Coronary artery (tissue), 2 donors: ENCODE results near the gene XXYLT1.

ENCODE experiments used
- DNase-seq: peaks from one replicate; pipeline ENCODE4 v3.0.0-alpha.2; 2017; ENCODE audit warnings: low spot score
- H3K27ac ChIP-seq, 2 donors: fragments of 200-600 bp; sonication (generic); one replicate each; pipeline ENCODE4 v1.5.1; 2016 to 2019
- H3K4me3 ChIP-seq: fragments of 200-600 bp; sonication (generic); 2 replicates; pipeline ENCODE4 v1.5.1; 2016; ENCODE audit warnings: mild to moderate bottlenecking, moderate library complexity
- TF ChIP-seq, protein P1 (sequence below): fragments of 200-600 bp; sonication (generic); IDR thresholded peaks from one replicate; pipeline ENCODE4 v1.5.1; 2019; ENCODE audit warnings: antibody characterized with exemption

The XXYLT1 gene

DNA sequence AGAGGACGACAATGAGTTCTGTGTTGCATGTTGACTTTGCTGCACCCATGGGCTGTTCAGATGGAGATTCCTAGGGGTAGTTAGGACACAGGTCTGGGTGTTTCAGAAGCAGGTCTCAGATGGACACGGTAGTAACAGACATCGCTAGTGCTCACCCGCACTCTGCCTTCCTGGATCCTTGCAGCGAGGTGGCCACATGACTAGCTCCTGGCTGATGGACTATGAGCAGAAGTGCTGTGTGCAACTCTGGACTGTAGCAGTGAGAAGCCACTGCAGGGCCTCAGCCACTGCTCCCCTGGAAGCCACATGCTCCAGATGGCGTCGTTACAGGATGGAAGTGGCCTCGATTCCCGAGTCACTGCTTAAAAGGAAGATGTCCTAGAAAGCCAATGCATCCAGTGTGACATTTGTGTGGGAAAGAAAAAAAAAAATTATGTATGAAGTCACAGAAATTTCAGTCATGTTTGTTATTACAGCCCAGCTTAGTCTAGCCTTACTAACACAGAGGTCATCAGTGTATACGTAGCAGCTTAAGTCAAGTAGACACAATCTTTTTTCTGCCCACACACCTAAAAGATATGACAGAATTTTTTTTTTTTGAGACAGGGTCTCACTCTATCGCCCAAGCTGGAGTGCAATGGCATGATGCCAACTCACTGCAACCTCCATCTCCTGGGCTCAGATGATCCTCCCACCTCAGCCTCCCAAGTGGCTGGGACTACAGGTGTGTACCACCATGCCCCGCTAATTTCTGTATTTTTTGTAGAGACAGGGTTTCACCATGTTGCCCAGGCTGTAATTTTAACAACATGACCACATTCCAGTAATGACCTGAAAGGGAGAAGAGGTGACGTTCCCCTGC is 95.3 kb downstream of the XXYLT1 start:
- TF ChIP-seq, protein P1, sequence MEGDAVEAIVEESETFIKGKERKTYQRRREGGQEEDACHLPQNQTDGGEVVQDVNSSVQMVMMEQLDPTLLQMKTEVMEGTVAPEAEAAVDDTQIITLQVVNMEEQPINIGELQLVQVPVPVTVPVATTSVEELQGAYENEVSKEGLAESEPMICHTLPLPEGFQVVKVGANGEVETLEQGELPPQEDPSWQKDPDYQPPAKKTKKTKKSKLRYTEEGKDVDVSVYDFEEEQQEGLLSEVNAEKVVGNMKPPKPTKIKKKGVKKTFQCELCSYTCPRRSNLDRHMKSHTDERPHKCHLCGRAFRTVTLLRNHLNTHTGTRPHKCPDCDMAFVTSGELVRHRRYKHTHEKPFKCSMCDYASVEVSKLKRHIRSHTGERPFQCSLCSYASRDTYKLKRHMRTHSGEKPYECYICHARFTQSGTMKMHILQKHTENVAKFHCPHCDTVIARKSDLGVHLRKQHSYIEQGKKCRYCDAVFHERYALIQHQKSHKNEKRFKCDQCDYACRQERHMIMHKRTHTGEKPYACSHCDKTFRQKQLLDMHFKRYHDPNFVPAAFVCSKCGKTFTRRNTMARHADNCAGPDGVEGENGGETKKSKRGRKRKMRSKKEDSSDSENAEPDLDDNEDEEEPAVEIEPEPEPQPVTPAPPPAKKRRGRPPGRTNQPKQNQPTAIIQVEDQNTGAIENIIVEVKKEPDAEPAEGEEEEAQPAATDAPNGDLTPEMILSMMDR: no peak
- H3K27ac ChIP-seq: no peak overlapping the region
- no peak for DNase-seq
- no peak overlapping the region for H3K4me3 ChIP-seq

DNA sequence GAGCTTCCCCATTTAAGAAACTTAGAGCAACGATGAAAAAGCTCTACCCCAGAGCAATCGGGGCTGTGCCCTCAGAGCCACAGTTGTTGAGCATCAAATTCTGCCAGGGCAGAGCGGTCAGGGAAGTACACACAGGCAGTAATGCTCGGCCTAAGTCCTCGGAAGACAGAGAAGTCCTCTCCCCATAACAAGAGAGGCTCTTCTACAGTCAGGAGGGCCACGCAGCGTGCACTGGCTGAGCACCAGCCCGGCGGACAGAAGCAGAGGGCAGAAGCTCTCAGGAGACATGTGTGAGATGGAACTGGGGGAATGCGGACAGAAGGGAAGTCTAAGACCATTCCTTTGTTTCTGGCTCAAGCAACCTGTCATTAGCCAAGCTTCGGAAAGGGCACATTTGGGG is 95.9 kb downstream of the XXYLT1 start:
- Histone ChIP-seq H3K27ac (no peak overlapping the region), H3K4me3 (no peak overlapping the region)
- TF ChIP-seq, protein P1: no peak
- no peak for DNase-seq

DNA sequence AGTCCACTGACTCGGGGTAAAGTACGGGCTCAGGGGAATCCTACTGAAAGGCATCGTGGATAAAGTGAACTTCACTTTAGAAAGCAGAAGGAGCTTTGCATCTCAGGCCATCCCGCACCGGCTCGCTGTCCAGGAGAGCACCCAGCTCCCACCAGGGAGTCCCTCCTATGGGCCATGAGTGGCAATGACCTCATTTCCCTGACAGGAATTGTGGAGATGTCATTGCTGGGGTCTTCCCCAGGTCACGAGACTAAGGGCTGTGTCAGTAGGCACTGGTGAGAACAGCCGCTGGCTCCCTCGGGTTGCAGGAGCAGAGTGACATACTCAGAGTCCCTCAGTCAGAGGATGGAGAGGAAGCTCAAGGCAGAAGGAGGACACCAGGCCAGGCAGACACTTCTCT is 97.3 kb downstream of the XXYLT1 start:
- DNase-seq: no peak
- Histone ChIP-seq H3K4me3 (no peak overlapping the region), H3K27ac (no peak overlapping the region)
- TF ChIP-seq, protein P1: no peak

DNA sequence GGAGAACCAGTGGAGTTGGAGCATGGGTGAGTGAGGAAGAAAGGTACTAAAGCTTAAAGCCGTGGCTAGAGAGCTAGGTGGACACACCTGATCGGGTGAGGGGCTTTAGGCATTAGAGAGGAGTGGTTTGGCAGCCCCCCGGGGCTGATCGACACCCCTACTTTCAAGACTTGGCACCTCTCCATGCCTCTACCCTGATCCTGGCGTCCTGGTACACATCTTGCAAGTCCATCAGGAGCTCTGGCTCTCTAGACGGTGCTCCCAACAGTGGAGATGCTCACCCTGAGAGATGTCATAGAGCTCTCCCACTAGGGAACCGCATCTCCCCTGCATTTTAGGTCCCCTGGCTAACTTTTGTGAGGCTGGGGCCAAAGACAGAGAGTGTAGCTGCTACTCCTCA is 98.1 kb downstream of the XXYLT1 start:
- Histone ChIP-seq H3K27ac (no peak overlapping the region), H3K4me3 (no peak overlapping the region)
- TF ChIP-seq, protein P1: no peak
- no peak for DNase-seq

DNA sequence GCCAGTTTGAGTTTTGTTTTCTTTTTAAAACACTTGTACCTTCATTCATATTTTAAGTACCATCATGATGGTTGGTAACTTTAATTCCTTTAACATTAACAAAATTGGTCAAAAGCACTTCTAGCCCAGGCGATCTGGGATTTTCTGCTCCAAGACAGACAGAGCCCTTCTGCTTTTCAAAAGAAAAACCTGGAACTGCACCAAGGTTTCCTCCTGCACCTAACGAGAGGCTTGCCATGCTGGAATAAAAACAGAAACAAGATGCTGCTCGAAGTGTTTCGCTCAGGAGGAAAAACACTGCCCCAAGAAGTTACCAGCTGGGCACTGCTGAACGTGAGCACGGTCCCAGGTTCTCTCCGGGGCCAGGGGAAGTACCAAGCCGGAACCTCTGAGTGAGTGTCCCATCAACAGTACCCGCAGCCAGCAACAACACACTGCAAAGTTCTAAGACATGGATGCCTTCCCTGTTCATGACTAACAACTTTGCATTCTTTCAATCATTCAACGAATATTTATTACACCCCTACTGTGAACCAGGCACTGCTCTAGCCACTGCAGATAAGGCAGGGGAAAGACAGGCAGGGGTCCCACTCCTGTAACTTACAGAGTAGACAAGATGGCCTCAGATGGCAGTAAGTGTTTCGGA is 98.8 kb downstream of the XXYLT1 start:
- TF ChIP-seq, protein P1: no peak
- DNase-seq: no peak
- H3K4me3 ChIP-seq: peak overlapping the region; percentile 42

DNA sequence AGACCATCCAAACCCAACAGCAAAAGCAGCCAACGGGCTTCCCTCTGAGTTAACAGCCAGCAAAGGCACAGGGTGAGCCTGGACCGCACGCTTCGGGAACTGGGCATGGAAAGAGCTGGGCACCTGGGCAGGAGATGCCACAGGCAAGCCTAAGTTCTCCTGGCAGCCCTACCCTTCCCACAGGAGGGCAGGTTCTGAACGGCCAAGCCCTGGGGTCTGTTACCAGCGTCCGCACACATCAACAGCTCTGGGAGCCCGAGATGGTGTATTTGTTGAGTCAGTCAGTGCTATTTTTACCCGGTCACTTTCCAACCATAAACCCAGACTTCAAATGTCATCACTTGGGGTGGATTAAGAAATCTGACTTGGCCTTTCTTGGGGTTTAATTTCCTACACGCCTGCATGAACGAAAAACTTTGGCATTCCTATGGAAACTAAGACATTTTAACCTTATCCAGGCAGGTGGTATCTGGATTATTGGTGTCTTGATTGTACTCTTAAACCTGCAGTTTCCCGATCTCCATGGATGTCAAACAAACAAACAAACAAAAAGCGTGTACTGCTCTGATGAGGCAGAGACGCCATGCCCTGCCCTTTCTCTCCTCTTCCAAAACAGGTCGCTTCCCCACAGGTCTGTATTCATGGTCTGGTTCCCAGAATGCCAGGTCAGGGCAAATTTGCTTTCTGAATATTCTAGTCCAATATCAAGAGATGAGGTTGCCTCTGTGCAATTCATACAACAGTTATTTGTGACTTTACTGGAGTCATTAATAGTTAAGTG is 99.7 kb downstream of the XXYLT1 start:
- Histone ChIP-seq H3K27ac (no peak overlapping the region), H3K4me3 (peak overlapping the region; percentile 3)
- TF ChIP-seq, protein P1: no peak
- DNase-seq: no peak

More for the DNA sequence above, 98.8 kb downstream of the XXYLT1 start:
- H3K27ac ChIP-seq: no peak overlapping the region
